HG03280 (cell line): ENCODE data around the gene PLEK2.
"Not testable (repeated sequence)": the region's sequence is repeated elsewhere in the genome, so short reads cannot be mapped to it uniquely, and the experiment has no call there.

Source experiments
- ATAC-seq: cut with Tn5 transposase; IDR thresholded peaks from one replicate; pipeline ENCODE4 v1.9.1; 2021; ENCODE audit warnings: mild to moderate bottlenecking, moderate library complexity; ENCODE audit not compliant: unreplicated experiment

PLEK2 gene

GRCh38 chr14:67411820-67412421 lies at the start of gene PLEK2:
TSS of gene PLEK2 (minus strand) at chr14:67412165. CDS start at chr14:67412059, 106 bp downstream.
- no peak for ATAC-seq

GRCh38 chr14:67461341-67461985 lies 49.5 kb upstream of the PLEK2 start:
- ATAC-seq, result no peak

- ATAC-seq, result no peak
Measured at GRCh38 chr14:67459336-67459735, 47.4 kb upstream of the PLEK2 start.

GRCh38 chr14:67457782-67458181 lies 45.8 kb upstream of the PLEK2 start:
- no peak for ATAC-seq

- ATAC-seq, result no peak
Measured at GRCh38 chr14:67456732-67457131, 44.8 kb upstream of the PLEK2 start.

- ATAC-seq, result no peak
Measured at GRCh38 chr14:67453575-67454300, 41.8 kb upstream of the PLEK2 start.

- ATAC-seq, result not testable (repeated sequence)
Measured at GRCh38 chr14:67451667-67452066, 39.7 kb upstream of the PLEK2 start.

GRCh38 chr14:67449096-67449495 lies 37.1 kb upstream of the PLEK2 start:
- ATAC-seq, result no peak

GRCh38 chr14:67447033-67447381 lies 35.0 kb upstream of the PLEK2 start:
- no peak for ATAC-seq

GRCh38 chr14:67446371-67447032 lies 34.5 kb upstream of the PLEK2 start:
- ATAC-seq, result no peak

GRCh38 chr14:67444395-67444794 lies 32.4 kb upstream of the PLEK2 start:
- no peak for ATAC-seq

GRCh38 chr14:67442139-67442906 lies 30.4 kb upstream of the PLEK2 start:
- no peak for ATAC-seq

GRCh38 chr14:67441672-67442071 lies 29.7 kb upstream of the PLEK2 start:
- ATAC-seq, result no peak

GRCh38 chr14:67441256-67441655 lies 29.3 kb upstream of the PLEK2 start:
- no peak for ATAC-seq

GRCh38 chr14:67440513-67440912 lies 28.5 kb upstream of the PLEK2 start:
- ATAC-seq, result no peak

- ATAC-seq, result no peak
Measured at GRCh38 chr14:67438969-67439368, 27.0 kb upstream of the PLEK2 start.

GRCh38 chr14:67436006-67436866 lies 24.3 kb upstream of the PLEK2 start:
- no peak for ATAC-seq

- no peak for ATAC-seq
Measured at GRCh38 chr14:67435603-67436002, 23.6 kb upstream of the PLEK2 start.

GRCh38 chr14:67432050-67432564 lies 20.1 kb upstream of the PLEK2 start:
- no peak for ATAC-seq
